Measurements from ENCODE around the gene NUDT17.
"Not testable (repeated sequence)": the region's sequence is repeated elsewhere in the genome, so short reads cannot be mapped to it uniquely, and the experiment has no call there.

The NUDT17 gene

GRCh38 chr1:145845514-145846161, at the start of gene NUDT17:
Gene NUDT17, plus strand, starts transcription at chr1:145845630. Its CDS starts 11 bp downstream, at chr1:145845641.
- peak; percentile 76 for DNase-seq (ENCODE audit: low read depth)

GRCh38 chr1:145796753-145797152, 48.7 kb upstream of the NUDT17 start:
- DNase-seq (ENCODE audit: low read depth): no peak

- no peak for DNase-seq (ENCODE audit: low read depth)
These were observed 45.6 kb upstream of the NUDT17 start for GRCh38 chr1:145799806-145800205.

- DNase-seq (ENCODE audit: low read depth): no peak
These were observed 41.0 kb upstream of the NUDT17 start for GRCh38 chr1:145804235-145805045.

- DNase-seq (ENCODE audit: low read depth): no peak
These were observed 40.4 kb upstream of the NUDT17 start for GRCh38 chr1:145805057-145805456.

- DNase-seq (ENCODE audit: low read depth): no peak
These were observed 39.0 kb upstream of the NUDT17 start for GRCh38 chr1:145806408-145806807.

GRCh38 chr1:145806844-145807243, 38.6 kb upstream of the NUDT17 start:
- DNase-seq (ENCODE audit: low read depth): no peak

GRCh38 chr1:145812977-145813810, 32.2 kb upstream of the NUDT17 start:
- DNase-seq (ENCODE audit: low read depth): not testable (repeated sequence)

GRCh38 chr1:145818095-145818494, 27.3 kb upstream of the NUDT17 start:
- not testable (repeated sequence) for DNase-seq (ENCODE audit: low read depth)

GRCh38 chr1:145822779-145823331, 22.6 kb upstream of the NUDT17 start:
- not testable (repeated sequence) for DNase-seq (ENCODE audit: low read depth)

GRCh38 chr1:145823565-145824498, 21.6 kb upstream of the NUDT17 start, which contains the start of the genes POLR3C and RNF115:
Gene POLR3C, plus strand, starts transcription at chr1:145824200. Its CDS starts 1,577 bp downstream, at chr1:145825777.
Gene RNF115, minus strand, starts transcription at chr1:145824095. Its CDS starts 222 bp downstream, at chr1:145823873.
- DNase-seq (ENCODE audit: low read depth): peak; percentile 81

- DNase-seq (ENCODE audit: low read depth): no peak
These were observed 21.0 kb upstream of the NUDT17 start for GRCh38 chr1:145824499-145824842.

GRCh38 chr1:145826030-145826429, 19.4 kb upstream of the NUDT17 start:
- DNase-seq (ENCODE audit: low read depth): no peak

- no peak for DNase-seq (ENCODE audit: low read depth)
These were observed 17.5 kb upstream of the NUDT17 start for GRCh38 chr1:145827966-145828365.

GRCh38 chr1:145828367-145829026, 16.9 kb upstream of the NUDT17 start:
- DNase-seq (ENCODE audit: low read depth): no peak

GRCh38 chr1:145830810-145831209, 14.6 kb upstream of the NUDT17 start:
- not testable (repeated sequence) for DNase-seq (ENCODE audit: low read depth)

- no peak for DNase-seq (ENCODE audit: low read depth)
These were observed 7.8 kb upstream of the NUDT17 start for GRCh38 chr1:145837656-145838055.

GRCh38 chr1:145843031-145843430, 2.4 kb upstream of the NUDT17 start:
- DNase-seq (ENCODE audit: low read depth): no peak

- DNase-seq (ENCODE audit: low read depth): no peak
These were observed 301 bp upstream of the NUDT17 start for GRCh38 chr1:145845144-145845513.

- no peak for DNase-seq (ENCODE audit: low read depth)
These were observed 777 bp downstream of the NUDT17 start for GRCh38 chr1:145846201-145846612.

Measured in activated T-cell treated with anti-CD3 and anti-CD28 coated beads for 1 hour (primary cell).